Measurements from ENCODE around the gene COPA.

Gene COPA

DNA sequence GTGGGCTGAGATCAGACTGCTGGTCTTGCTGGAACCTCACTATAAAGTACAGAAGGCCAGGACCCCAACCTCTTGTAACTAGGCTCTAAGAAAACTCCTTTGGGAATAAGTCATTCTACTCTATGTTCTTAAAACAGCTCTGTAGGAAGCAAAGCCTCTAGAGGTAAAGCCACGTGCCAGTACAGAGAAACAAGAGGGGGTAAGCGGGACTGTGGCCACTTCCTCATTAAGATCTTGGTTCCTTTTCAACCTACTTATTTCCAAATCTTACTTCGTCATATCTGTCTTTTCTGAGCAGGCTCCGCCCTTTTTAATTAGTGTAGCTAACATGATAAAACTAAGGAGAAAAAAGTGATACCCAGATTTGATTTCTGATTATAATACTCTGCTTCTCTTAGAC, 3.9 kb upstream of the COPA start:
- peaks cover 10% of the 10 kb centered on the region for H3K36me3 ChIP-seq
- H3K4me3 ChIP-seq (ENCODE audit: low read depth, low read length): no peak overlapping the region
- H3K4me1 ChIP-seq: no peaks in the 10 kb centered on the region
- no peak for DNase-seq
- TF ChIP-seq, protein P1, sequence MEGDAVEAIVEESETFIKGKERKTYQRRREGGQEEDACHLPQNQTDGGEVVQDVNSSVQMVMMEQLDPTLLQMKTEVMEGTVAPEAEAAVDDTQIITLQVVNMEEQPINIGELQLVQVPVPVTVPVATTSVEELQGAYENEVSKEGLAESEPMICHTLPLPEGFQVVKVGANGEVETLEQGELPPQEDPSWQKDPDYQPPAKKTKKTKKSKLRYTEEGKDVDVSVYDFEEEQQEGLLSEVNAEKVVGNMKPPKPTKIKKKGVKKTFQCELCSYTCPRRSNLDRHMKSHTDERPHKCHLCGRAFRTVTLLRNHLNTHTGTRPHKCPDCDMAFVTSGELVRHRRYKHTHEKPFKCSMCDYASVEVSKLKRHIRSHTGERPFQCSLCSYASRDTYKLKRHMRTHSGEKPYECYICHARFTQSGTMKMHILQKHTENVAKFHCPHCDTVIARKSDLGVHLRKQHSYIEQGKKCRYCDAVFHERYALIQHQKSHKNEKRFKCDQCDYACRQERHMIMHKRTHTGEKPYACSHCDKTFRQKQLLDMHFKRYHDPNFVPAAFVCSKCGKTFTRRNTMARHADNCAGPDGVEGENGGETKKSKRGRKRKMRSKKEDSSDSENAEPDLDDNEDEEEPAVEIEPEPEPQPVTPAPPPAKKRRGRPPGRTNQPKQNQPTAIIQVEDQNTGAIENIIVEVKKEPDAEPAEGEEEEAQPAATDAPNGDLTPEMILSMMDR (IDR thresholded peaks at IDR 0.05; ENCODE audit: low read depth, low read length): no peak
- no peaks in the 10 kb centered on the region for H3K27me3 ChIP-seq
- H3K9me3 ChIP-seq: no peaks in the 10 kb centered on the region

DNA sequence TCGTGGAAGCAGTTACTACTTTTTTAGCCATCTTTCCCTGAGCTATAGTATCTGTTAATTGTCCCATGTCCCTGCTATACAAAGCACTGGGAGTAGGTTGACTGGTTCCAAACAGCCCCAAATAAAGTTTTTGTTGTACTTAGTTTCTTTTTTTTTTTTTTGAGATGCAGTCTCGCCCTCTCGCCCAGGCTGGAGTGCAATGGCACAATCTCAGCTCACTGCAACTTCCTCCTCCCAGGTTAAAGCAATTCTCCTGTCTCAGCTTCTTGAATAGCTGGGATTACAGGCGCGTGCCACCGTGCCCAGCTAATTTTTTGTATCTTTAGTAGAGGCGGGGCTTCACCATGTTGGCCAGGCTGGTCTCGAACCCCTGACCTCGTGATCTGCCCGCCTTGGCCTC, 3.4 kb upstream of the COPA start:
- TF ChIP-seq, protein P1 (IDR thresholded peaks at IDR 0.05; ENCODE audit: low read depth, low read length): no peak
- H3K9me3 ChIP-seq: no peaks in the 10 kb centered on the region
- no peak overlapping the region for H3K4me3 ChIP-seq (ENCODE audit: low read depth, low read length)
- H3K36me3 ChIP-seq: peaks cover 10% of the 10 kb centered on the region
- H3K27me3 ChIP-seq: no peaks in the 10 kb centered on the region
- no peak for DNase-seq
- H3K4me1 ChIP-seq: no peaks in the 10 kb centered on the region

DNA sequence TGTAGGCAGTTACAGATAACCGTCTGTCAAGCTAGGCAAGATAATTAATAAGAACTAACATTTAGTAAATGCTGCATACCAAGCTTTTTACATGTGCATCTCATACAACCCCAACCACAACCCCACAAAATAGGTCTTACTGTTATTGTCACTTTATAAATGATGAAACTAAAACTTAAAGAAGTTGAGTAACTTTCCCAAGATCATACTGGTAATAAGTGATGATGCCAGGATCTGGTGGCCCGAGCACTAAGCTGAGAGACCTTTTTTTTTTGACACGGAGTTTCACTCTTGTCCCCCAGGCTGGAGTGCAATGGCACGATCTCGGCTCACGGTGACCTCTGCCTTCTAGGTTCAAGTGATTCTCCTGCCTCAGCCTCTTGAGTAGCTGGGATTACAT, 1.9 kb upstream of the COPA start:
- no peaks in the 10 kb centered on the region for H3K4me1 ChIP-seq
- no peaks in the 10 kb centered on the region for H3K27me3 ChIP-seq
- no peaks in the 10 kb centered on the region for H3K9me3 ChIP-seq
- no peak overlapping the region for H3K4me3 ChIP-seq (ENCODE audit: low read depth, low read length)
- TF ChIP-seq, protein P1 (IDR thresholded peaks at IDR 0.05; ENCODE audit: low read depth, low read length): no peak
- H3K36me3 ChIP-seq: peaks cover 14% of the 10 kb centered on the region
- DNase-seq: no peak

DNA sequence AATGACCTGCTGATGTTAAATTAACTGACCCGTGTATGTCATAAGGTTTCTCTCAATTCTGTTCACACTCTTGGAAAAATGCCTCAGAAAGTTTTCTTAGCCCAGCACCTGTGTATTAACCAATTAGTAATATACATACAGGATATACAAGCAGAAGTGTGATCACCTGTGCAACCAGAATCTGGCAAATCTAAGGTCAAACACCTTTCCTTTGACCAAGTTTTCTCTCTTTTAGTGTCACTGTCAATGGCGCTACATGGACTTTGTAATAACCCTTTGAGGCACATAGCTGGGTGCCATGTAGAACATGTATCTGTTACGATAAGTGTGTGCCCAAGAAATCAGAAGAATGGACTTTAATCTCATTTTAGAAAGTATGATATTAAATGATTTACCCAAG, 1.2 kb upstream of the COPA start:
- peaks cover 14% of the 10 kb centered on the region for H3K36me3 ChIP-seq

DNA sequence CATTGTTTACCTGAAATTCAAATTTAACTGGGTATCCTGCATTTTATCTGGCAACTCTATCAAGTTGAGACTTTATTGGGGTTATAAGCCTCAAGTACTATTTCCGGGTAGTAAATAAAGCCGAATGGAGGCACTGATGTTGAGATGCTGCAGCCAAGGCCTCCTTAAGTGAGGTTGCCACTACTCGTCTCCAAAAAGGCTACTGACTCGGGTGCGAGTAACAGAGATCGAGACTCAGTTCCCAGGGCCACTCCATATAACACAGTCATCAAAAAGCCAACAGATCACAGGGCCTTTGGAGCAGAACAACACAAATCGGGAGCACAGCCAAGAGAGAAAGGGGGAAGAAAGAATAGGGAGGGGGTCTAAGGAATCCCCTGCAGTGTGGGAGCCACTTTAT, 524 bp downstream of the COPA start:
- TF ChIP-seq, protein P1 (IDR thresholded peaks at IDR 0.05; ENCODE audit: low read depth, low read length): no peak
- Histone ChIP-seq H3K36me3 (peaks cover 29% of the 10 kb centered on the region), H3K4me1 (no peaks in the 10 kb centered on the region), H3K4me3 (ENCODE audit: low read depth, low read length) (peak overlapping the region; percentile 97), H3K9me3 (no peaks in the 10 kb centered on the region), H3K27me3 (no peaks in the 10 kb centered on the region)
- DNase-seq: no peak

More for the DNA sequence above, 1.2 kb upstream of the COPA start:
- H3K9me3 ChIP-seq: no peaks in the 10 kb centered on the region
- H3K27me3 ChIP-seq: no peaks in the 10 kb centered on the region
- H3K4me3 ChIP-seq (ENCODE audit: low read depth, low read length): peak overlapping the region; percentile 97
- TF ChIP-seq, protein P1 (IDR thresholded peaks at IDR 0.05; ENCODE audit: low read depth, low read length): no peak
- no peak for DNase-seq
- no peaks in the 10 kb centered on the region for H3K4me1 ChIP-seq

DNA sequence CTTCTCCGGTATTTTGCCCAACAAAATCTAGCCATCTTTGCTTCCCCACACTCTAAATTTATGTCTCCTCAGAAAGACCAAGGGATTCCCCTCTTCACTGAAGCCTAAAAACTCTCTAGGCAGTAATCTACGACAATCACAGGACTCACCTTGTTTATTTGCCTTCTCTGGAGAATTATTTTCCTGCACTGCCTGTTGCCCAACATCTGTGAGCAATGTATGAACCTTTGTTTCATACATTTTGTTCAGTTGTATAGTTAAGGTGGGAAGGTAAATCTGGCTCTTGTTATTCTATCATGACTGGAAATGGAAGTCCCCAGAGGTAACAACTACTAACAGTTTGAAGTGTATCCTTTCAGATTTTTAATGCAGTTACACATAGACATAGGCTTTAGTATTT, 2.2 kb downstream of the COPA start:
- no peaks in the 10 kb centered on the region for H3K4me1 ChIP-seq
- no peak for DNase-seq
- no peaks in the 10 kb centered on the region for H3K27me3 ChIP-seq
- H3K4me3 ChIP-seq (ENCODE audit: low read depth, low read length): no peak overlapping the region
- TF ChIP-seq, protein P1 (IDR thresholded peaks at IDR 0.05; ENCODE audit: low read depth, low read length): no peak
- H3K9me3 ChIP-seq: no peaks in the 10 kb centered on the region
- peaks cover 35% of the 10 kb centered on the region for H3K36me3 ChIP-seq

Measured in BE2C (cell line).